Spleen (tissue), 11 donors: ENCODE results near the gene ZNF831. TPM values are rescaled to one million over a fixed set of nuclear protein-coding genes. Genes with fewer than 3 reads are reported as not detected.

Experiments
- DNase-seq: peaks from one replicate; pipeline ENCODE4 v3.0.0-alpha.2; 2020
- H3K27ac ChIP-seq, 8 donors: fragments of 200-600 bp; sonication (generic) in 7 of 8; 1 replicate in 4 of 8; 2 replicates in 4 of 8; pipeline versions ENCODE4 v1.5.0 to v1.8.0; 2016 to 2021; ENCODE audit warnings: inconsistent platforms in 4 of 8, mild to moderate bottlenecking in 4 of 8, moderate library complexity in 1 of 8
- H3K27me3 ChIP-seq, 7 donors: fragments of 200-600 bp; sonication (generic) in 6 of 7; replicated peaks in 1 of 7; 1 replicate in 4 of 7; 2 replicates in 3 of 7; pipeline versions ENCODE4 v1.5.0 to v1.8.0; 2016 to 2021; ENCODE audit warnings: inconsistent platforms in 3 of 7, mild to moderate bottlenecking in 1 of 7
- H3K36me3 ChIP-seq, 6 donors: fragments of 200-600 bp; sonication (generic) in 5 of 6; 1 replicate in 4 of 6; 2 replicates in 2 of 6; pipeline versions ENCODE4 v1.5.0 to v1.8.0; 2016 to 2021; ENCODE audit warnings: inconsistent platforms in 2 of 6
- H3K4me1 ChIP-seq, 6 donors: fragments of 200-600 bp; sonication (generic) in 5 of 6; 1 replicate in 3 of 6; 2 replicates in 3 of 6; pipeline versions ENCODE4 v1.5.0 to v1.8.0; 2016 to 2021; ENCODE audit warnings: inconsistent platforms in 3 of 6
- H3K4me3 ChIP-seq, 8 donors: fragments of 200-600 bp; sonication (generic) in 7 of 8; 1 replicate in 4 of 8; 2 replicates in 4 of 8; pipeline versions ENCODE4 v1.5.0 to v1.8.0; 2016 to 2021; ENCODE audit warnings: inconsistent platforms in 4 of 8, mild to moderate bottlenecking in 4 of 8, moderate library complexity in 2 of 8
- H3K9me3 ChIP-seq, 8 donors: fragments of 200-600 bp; sonication (generic) in 7 of 8; 1 replicate in 4 of 8; 2 replicates in 4 of 8; pipeline versions ENCODE4 v1.5.0 to v1.8.0; 2016 to 2021; ENCODE audit warnings: inconsistent platforms in 4 of 8
- POLR2A ChIP-seq, 3 donors: fragments of 450-650 bp; IDR thresholded peaks; one replicate each; pipeline ENCODE4 v1.5.1; 2017; ENCODE audit warnings: antibody characterized with exemption in 3 of 3, mild to moderate bottlenecking in 1 of 3
- POLR2AphosphoS5 ChIP-seq, 3 donors: sonication (generic); formaldehyde crosslinking; IDR thresholded peaks; one replicate each; pipeline ENCODE4 v1.5.1; 2017; ENCODE audit warnings: antibody characterized with exemption in 3 of 3
- WGBS, 5 donors: extraction: QIAGEN DNeasy Blood & Tissue Kit in 3 of 5; methylation state at CpG; one replicate each; pipeline versions ENCODE4 v1.1.5 to v1.1.7; 2013 to 2018; 5-methylcytosine and 5-hydroxymethylcytosine counted together
- intact Hi-C: fragments of 100-400 bp; cut with DNase I; formaldehyde crosslinking; loops from one replicate; pipeline ENCODE4 v1.15.0; 2023; ENCODE audit warnings: low total_unique reads
- polyA plus RNA-seq, 3 donors: library from polyadenylated mRNA; stranded (reverse); fragments of 200-250 nt; gene quantifications; one replicate each; pipeline ENCODE4 v1.2.1, GENCODE V29; 2013
- total RNA-seq, 7 donors: library from RNA; depleted of rRNA in 3 of 7; stranded (reverse); fragments of >200 nt in 3 of 7; fragmentation: NEBNext Ultra II Directional in 4 of 7; extraction: Animal tissue kit (Norgen Biotek cat#: 25700) in 4 of 7; gene quantifications; one replicate each; pipeline versions ENCODE4 v1.1.0 to v1.2.1, GENCODE V29; 2016 to 2021
- TF ChIP-seq, protein P1 (sequence below), 11 experiments: fragments of 200-600 bp in 7 of 11; fragments of 450-650 bp in 4 of 11; sonication (generic) in 4 of 11; IDR thresholded peaks in 8 of 11; conservative IDR thresholded peaks in 3 of 11; 1 replicate in 7 of 11; 2 replicates in 4 of 11; pipeline versions ENCODE4 v1.4.0 to v1.8.0; 2016 to 2021; ENCODE audit warnings: antibody characterized with exemption in 11 of 11, inconsistent platforms in 4 of 11, mild to moderate bottlenecking in 1 of 11
- donor health status: healthy with polysubstance abuse.
- donor health status: DM: no; HTN: no; CAD: no; lungs with moderate emphysema.
- donor health status: DM: no; HTN: no; CAD: no.
- donor health status: Bipolar disorder and iron deficiency.
- donor health status: healthy.
- donor health status: DM: no; HTN: no; CAD: no.
- donor health status: DM: yes; HTN: yes; CAD: no.

The ZNF831 gene
- total and polyA plus RNA-seq, 10 donors, result 1.2 to 29.2 (median 10.3) TPM

DNA sequence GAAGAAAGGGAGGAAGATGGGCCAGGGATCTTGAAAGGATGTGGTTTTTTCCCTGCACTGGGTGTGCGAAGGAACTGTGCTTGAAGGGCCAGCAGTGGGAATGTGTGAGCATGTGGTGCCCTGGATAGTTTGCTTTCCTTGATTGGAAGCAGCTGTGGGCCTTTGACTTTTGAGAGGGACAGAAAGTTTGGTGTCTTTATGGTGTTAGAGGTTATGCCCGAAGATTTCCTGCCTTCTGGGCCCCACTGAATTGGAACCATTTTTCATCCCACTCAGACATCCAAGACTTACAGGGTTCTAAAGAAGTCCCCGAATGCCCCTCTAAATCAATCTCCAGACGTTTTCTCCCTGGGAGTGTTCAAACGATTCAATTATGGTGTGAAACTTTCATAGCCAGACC lies 113.3 kb downstream of the ZNF831 start:
- H3K36me3 ChIP-seq, result no peaks in the 10 kb centered on the region
- H3K27me3 ChIP-seq, result peaks cover 0 to 27% (median 0%) of the 10 kb centered on the region in 7 donors
- no peak overlapping the region for H3K4me3 ChIP-seq
- no peaks in the 10 kb centered on the region for H3K9me3 ChIP-seq
- 47 to 69% (median 58%) methylated on average over 5 of the region's 5 CpGs for WGBS, 5 donors
- intact Hi-C loops, result no loop called here
- no peak for DNase-seq
- peaks cover 0 to 9% (median 2%) of the 10 kb centered on the region in 6 donors for H3K4me1 ChIP-seq
- no peak for TF ChIP-seq POLR2AphosphoS5 (IDR thresholded peaks at IDR 0.05)
- TF ChIP-seq, protein P1, sequence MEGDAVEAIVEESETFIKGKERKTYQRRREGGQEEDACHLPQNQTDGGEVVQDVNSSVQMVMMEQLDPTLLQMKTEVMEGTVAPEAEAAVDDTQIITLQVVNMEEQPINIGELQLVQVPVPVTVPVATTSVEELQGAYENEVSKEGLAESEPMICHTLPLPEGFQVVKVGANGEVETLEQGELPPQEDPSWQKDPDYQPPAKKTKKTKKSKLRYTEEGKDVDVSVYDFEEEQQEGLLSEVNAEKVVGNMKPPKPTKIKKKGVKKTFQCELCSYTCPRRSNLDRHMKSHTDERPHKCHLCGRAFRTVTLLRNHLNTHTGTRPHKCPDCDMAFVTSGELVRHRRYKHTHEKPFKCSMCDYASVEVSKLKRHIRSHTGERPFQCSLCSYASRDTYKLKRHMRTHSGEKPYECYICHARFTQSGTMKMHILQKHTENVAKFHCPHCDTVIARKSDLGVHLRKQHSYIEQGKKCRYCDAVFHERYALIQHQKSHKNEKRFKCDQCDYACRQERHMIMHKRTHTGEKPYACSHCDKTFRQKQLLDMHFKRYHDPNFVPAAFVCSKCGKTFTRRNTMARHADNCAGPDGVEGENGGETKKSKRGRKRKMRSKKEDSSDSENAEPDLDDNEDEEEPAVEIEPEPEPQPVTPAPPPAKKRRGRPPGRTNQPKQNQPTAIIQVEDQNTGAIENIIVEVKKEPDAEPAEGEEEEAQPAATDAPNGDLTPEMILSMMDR (IDR thresholded peaks at IDR 0.05 in 8 of 11, conservative IDR thresholded peaks at IDR 0.05 in 3 of 11), result no peak
- TF ChIP-seq POLR2A (IDR thresholded peaks at IDR 0.05), result no peak
- H3K27ac ChIP-seq, result no peak overlapping the region

- intact Hi-C loops, result no loop called here
- no peak for DNase-seq
- Histone ChIP-seq H3K27ac (no peak overlapping the region), H3K4me3 (no peak overlapping the region), H3K4me1 (no peaks in the 10 kb centered on the region), H3K36me3 (no peaks in the 10 kb centered on the region), H3K9me3 (no peaks in the 10 kb centered on the region), H3K27me3 (no peaks in the 10 kb centered on the region)
- TF ChIP-seq POLR2A (IDR thresholded peaks at IDR 0.05) (no peak), POLR2AphosphoS5 (IDR thresholded peaks at IDR 0.05) (no peak)
- TF ChIP-seq, protein P1 (IDR thresholded peaks at IDR 0.05 in 8 of 11, conservative IDR thresholded peaks at IDR 0.05 in 3 of 11), result no peak
- 83 to 92% (median 87%) methylated on average over 5 of the region's 5 CpGs for WGBS, 5 donors
These were observed 120.8 kb downstream of the ZNF831 start for GRCh38 chr20:59284470-59284869.

DNA sequence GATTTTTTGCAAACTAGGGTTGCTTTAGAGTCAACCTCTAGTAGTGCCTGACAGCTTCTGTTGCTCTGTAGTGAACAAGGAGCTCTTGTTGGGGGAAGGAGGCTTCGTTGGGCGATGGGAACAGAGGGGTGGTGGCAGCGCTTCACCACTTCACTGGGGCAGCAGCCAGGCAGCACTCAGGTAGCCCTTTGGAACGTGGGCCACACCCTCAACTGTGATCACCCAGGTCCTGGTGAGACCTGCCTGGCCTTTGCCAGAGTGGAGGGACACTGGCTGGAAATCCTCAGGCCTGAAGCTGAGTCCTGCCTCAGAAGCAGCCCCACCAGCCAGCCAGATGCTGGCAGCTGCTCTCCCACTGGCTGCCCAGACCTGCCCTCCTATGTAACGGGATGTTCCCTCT lies 126.4 kb downstream of the ZNF831 start:
- H3K27me3 ChIP-seq, result peaks cover 0 to 21% (median 0%) of the 10 kb centered on the region in 7 donors
- H3K4me1 ChIP-seq, result no peaks in the 10 kb centered on the region
- no peaks in the 10 kb centered on the region for H3K9me3 ChIP-seq
- WGBS, 5 donors, result 67 to 93% (median 79%) methylated on average over 4 to 5 of the region's 5 CpGs
- H3K27ac ChIP-seq, result no peak overlapping the region
- intact Hi-C loops, result no loop called here
- no peak overlapping the region for H3K4me3 ChIP-seq
- DNase-seq, result no peak
- H3K36me3 ChIP-seq, result no peaks in the 10 kb centered on the region
- no peak for TF ChIP-seq POLR2A (IDR thresholded peaks at IDR 0.05)
- TF ChIP-seq POLR2AphosphoS5 (IDR thresholded peaks at IDR 0.05), result no peak
- TF ChIP-seq, protein P1 (IDR thresholded peaks at IDR 0.05 in 8 of 11, conservative IDR thresholded peaks at IDR 0.05 in 3 of 11), result no peak

- 83 to 92% (median 90%) methylated on average over 19 of the region's 19 CpGs for WGBS, 5 donors
- DNase-seq, result no peak
- Histone ChIP-seq H3K27ac (no peak overlapping the region), H3K36me3 (no peaks in the 10 kb centered on the region), H3K27me3 (peaks cover 0 to 35% (median 0%) of the 10 kb centered on the region in 7 donors), H3K4me3 (no peak overlapping the region), H3K4me1 (no peaks in the 10 kb centered on the region), H3K9me3 (no peaks in the 10 kb centered on the region)
- no peak for TF ChIP-seq POLR2AphosphoS5 (IDR thresholded peaks at IDR 0.05)
- TF ChIP-seq, protein P1 (IDR thresholded peaks at IDR 0.05 in 8 of 11, conservative IDR thresholded peaks at IDR 0.05 in 3 of 11), result no peak
- TF ChIP-seq POLR2A (IDR thresholded peaks at IDR 0.05), result no peak
- intact Hi-C loops, result no loop called here
These were observed 128.2 kb downstream of the ZNF831 start for GRCh38 chr20:59291740-59292383.
